Ammon's horn (tissue), 1 donor: ENCODE measurements around the gene TBX1.
"Not testable (repeated sequence)": the region's sequence is repeated elsewhere in the genome, so short reads cannot be mapped to it uniquely, and the experiment has no call there.

Experiments
- DNase-seq: peaks from one replicate; pipeline ENCODE4 v3.0.0-alpha.2; 2016; ENCODE audit warnings: low spot score

The TBX1 gene

GRCh38 chr22:19723232-19723982 lies 37.2 kb upstream of the TBX1 start, which contains the start of gene GP1BB:
TSS of gene GP1BB (plus strand) at chr22:19723539. CDS start at chr22:19723570, 31 bp downstream.
- no peak for DNase-seq

GRCh38 chr22:19723983-19724827 lies 36.4 kb upstream of the TBX1 start:
- DNase-seq = no peak

GRCh38 chr22:19724927-19725661 lies 35.5 kb upstream of the TBX1 start:
- DNase-seq = no peak

- DNase-seq = not testable (repeated sequence)
Observed at GRCh38 chr22:19726064-19726788, 34.4 kb upstream of the TBX1 start.

- no peak for DNase-seq
Observed at GRCh38 chr22:19727310-19728150, 33.0 kb upstream of the TBX1 start.

- DNase-seq = no peak
Observed at GRCh38 chr22:19728271-19728670, 32.3 kb upstream of the TBX1 start.

GRCh38 chr22:19728836-19729235 lies 31.7 kb upstream of the TBX1 start:
- no peak for DNase-seq

GRCh38 chr22:19729507-19729906 lies 31.1 kb upstream of the TBX1 start:
- no peak for DNase-seq

GRCh38 chr22:19730198-19730597 lies 30.4 kb upstream of the TBX1 start:
- DNase-seq = no peak

- DNase-seq = peak; percentile 84
Observed at GRCh38 chr22:19730655-19731360, 29.8 kb upstream of the TBX1 start.

GRCh38 chr22:19731361-19732135 lies 29.0 kb upstream of the TBX1 start:
- no peak for DNase-seq

GRCh38 chr22:19732403-19733113 lies 28.0 kb upstream of the TBX1 start:
- no peak for DNase-seq

GRCh38 chr22:19733755-19734154 lies 26.8 kb upstream of the TBX1 start:
- DNase-seq = no peak

- no peak for DNase-seq
Observed at GRCh38 chr22:19734163-19734562, 26.4 kb upstream of the TBX1 start.

GRCh38 chr22:19734837-19735382 lies 25.7 kb upstream of the TBX1 start:
- no peak for DNase-seq

GRCh38 chr22:19735665-19736510 lies 24.7 kb upstream of the TBX1 start:
- DNase-seq = no peak

- DNase-seq = no peak
Observed at GRCh38 chr22:19737846-19738663, 22.5 kb upstream of the TBX1 start.
